Measurements from ENCODE around the gene ARRB2.

GRCh38 chr17:4742629-4743028, 32.2 kb downstream of the ARRB2 start:
- no peak for TF ChIP-seq CTCF (optimal IDR thresholded peaks at IDR 0.05 in 1 of 3, IDR thresholded peaks at IDR 0.05 in 1 of 3, conservative IDR thresholded peaks at IDR 0.05 in 1 of 3; ENCODE audit: extremely low read depth in 1 of 3, insufficient read depth in 2 of 3, low read length in 3 of 3)
- no peak for TF ChIP-seq EZH2 (IDR thresholded peaks at IDR 0.05; ENCODE audit: low read length)
